GM18499 (cell line): ENCODE measurements around the gene AUTS2.

Experiments used
- ATAC-seq: cut with Tn5 transposase; IDR thresholded peaks from one replicate; pipeline ENCODE4 v1.9.1; 2021; ENCODE audit warnings: moderate number of reproducible peaks; ENCODE audit not compliant: insufficient read depth, unreplicated experiment

AUTS2 gene

DNA sequence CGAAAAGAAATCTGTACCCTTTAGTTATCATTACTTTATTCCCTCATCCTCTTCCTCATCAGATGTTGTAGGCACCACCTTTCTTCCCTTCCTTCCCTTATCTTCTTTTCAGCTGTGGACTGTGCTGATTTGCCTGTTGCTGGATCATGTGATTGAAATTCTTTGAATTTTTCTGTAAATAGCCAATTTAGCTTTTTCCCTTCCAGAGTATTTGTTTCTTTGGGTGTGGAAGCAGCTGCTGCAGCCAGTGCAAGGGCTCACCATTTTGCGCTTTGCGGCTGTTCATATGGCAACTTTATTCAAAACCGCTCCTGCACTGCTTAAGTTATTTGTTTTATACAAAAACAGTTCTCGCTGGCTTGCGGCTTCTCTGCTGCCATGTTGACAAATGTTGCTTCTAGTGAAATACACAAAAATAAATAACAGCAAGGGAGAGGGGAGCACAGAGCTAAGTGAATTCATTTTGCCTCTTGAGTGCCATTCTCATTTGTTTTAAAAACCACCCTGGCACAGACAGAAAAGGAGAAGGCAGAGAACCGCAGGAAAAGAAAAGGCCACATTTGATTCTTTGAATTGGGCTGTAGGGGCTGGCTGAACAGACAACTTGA is 151.2 kb downstream of the AUTS2 start:
- ATAC-seq = no peak

DNA sequence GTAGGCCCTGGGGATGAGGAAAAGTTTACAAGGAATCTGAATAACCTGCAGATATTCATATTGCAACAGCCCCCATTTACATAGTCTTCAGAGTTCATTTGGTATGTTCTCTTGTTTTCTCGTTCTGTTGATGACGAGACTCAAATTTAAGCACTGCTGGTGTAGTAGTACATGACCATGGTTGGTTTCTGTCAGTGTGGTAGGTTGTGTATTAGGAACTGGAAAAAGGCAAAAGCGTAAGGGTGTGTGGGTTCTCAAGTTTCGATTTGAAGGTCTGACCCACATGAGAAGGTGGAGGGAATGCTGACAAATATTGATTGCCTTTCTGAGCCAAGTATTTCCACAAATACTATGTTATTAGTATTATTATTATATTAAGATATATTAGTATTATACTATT is 151.7 kb downstream of the AUTS2 start:
- no peak for ATAC-seq

DNA sequence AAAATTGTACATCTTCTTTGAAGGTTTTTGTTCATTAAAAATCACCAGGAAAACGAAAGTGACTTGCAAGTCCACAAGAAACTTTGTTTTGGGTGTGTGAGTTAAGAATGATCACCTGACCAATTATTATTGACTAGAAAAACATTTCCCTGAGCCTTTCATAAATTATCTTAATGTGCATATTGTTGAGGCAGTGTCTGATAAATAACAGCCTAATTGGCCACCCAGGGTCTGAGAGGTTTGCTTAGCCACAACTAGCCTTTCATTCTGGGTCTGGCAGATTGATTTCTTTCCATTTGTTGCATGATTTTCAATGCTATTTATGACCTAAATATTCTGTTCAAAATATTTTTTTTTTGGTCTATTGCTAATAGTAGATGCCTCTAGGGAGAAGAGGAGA is 152.8 kb downstream of the AUTS2 start:
- no peak for ATAC-seq

DNA sequence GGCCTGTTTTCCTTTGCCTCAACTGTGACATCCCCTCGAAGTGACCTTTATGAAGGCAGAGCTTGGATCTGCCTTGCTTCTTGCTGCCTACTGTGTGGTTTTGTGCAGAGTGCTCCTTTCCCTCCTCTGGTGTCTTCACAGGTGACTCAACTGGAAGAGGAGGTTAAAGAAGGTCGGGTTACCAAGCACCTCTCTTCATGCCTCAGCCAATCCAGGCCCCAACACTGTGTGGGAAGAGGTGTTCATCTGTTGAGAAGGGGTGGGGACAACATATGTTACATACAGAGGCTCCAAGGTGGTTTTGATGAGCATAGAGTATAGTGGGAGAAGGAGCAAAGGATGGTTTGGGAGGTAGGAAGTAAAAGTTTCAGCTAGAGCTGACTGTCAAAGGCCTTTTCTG is 155.7 kb downstream of the AUTS2 start:
- no peak for ATAC-seq

DNA sequence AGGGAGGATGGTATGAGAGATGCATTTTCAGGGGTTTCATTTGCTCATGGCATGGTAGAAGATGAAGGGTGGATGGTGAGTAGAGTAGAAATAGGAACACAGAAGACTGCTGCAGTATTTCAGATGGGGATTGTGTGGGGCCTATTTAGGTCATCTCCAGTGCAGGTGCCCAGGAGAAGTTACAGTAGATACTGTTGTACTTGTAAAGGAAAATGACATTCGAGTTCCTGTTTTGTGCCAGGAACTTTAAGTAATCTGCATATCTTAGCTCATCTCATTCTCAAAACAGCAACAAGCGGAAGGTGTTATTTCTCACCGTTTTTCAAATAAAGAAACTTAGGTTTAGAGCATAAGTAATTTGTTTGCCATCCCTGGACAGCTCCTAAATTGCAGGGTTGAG is 156.2 kb downstream of the AUTS2 start:
- ATAC-seq = no peak

DNA sequence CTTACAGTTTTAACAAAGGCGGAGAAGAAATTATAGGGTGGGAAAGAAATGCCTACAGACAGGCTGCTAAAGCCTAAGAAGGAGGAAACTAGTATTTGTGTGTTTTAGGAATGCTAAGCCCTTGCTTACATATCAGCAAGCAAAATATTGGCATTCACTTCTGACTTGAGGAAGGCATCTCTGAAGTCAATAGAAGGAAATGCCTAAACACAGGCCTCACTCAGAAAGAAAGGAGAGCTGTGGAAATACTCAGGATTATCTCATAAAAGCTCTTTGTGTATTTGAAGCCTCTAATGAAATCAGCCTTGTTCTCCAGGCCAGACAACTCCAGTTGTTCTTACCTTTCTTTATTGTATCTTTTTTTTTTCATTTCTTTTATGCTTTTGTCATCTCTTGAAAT is 158.0 kb downstream of the AUTS2 start:
- no peak for ATAC-seq

DNA sequence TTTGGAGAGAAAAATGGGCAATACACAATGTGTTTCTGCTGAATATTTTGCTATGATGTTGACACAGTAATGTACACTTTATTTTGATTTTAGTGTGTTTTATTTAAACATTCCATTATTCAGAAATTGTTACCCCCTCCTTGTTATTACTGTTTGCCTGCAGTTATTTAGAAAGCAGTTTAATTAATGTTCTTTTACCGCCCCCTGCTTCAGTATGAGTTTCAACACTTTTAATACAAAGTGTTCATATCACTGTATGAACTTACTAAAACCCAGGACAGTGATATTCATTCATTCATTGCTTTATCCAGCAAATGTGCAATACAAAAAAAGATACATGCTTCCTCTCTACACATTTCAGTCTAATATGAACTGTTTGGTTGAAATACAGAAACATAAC is 159.3 kb downstream of the AUTS2 start:
- no peak for ATAC-seq

DNA sequence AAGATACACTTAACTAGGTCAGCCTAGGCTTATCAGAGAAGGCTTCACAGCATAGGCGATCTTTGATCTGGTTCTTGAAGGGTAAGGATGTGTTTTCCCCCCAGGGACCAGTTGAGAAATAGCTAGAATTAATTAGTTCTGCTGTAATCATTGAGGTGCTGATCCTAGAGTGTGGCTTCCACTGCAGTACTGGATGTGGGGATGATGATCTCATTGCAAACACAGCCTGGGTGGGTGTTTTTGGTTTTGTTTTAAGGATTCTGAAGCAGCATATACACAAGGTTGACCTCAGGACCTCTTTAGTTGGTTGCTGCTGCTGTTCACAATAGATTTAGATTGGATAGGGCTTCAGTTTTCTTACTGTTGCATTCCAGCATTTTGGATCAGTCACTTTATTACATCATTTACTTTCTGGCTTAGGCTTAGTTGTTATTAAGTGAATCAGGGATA is 159.7 kb downstream of the AUTS2 start:
- no peak for ATAC-seq

DNA sequence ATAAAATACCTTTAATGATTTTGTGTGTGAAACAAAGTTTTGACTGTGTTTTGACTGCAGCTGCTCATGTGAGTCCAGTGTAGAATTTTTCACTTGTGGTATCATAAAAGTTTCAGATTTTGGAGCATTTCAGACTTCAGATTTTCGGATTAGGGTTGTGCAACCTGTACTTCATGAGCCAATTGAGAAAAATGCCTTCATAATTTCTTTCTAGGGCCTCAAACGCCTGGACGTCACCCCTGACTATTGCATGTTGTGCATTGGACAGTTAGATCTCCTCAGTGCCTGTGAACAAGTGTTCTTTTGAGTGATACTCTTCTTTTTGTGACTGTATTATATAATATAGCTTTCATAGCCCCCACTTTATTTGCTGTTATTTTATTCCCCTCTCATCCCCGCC is 161.1 kb downstream of the AUTS2 start:
- no peak for ATAC-seq

DNA sequence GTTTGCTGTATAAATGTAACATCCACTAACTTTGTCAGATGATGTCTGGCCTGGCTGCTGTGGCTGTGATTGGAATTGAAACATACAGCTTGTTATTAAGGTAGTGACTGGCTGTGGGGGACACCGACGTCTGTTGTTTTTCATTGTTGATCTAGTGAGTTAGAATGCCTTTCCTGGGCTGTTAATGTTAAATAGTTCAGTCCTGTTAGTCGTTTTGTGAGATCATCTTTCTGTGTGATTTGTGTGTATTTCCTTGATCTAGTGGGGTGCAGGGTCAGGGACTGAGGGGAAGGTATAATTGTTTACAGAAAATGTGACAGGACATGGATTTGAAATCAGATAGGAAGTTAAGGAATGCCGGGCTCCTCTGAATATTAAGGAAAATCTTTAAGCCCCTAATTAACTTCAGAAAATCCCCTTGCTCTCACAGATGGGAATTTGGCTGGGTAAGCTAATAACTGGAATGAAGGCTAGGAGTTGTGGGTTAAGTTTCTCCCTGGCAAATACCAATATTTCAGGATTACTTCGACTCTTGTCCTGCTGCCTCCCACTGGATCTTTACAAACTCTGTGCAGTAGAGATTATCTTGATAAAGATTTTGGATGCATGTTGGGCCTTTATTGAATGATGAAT is 163.1 kb downstream of the AUTS2 start:
- ATAC-seq = no peak

DNA sequence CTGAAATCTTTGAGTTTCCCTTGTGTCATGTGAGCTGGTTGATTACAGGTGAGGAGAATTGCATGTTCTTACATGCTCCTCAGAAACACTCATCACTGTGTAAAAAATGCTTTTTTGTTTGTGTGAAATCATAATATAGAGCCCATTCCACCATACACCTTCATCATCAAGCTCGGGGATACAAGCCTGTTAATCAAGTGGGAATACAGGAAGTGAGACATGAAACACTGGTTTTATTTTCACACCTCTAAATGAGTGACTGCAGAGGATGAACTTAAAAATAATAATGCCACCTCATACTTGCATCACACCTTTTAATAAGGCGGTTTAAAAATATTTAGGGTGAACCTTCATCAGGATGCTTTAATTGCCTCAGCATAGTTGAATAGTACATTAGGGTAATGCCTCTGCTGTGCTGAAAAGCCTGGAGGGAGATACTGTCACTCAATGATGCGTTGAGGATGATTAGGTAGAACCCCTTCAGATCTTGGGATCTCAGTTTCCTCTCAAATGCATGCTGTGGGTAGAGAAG is 164.6 kb downstream of the AUTS2 start:
- ATAC-seq = no peak

DNA sequence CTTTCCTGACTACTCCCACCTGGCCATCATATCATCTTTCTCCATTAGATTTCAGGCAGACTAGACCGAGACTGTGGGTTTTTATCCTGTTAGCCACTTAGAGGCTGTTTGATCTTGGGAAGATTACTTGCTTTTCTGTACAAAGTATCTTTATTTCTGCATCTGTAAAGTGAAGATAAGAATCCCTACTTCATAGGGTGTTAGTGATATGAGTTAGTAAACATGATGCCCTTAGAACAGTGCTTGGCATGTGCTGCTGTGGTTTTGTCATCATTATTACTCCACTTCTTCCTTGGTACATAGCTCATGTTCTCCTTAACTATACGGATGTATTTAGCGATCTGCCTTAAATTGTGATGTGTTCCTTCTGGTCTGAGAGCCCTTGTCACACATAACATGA is 165.2 kb downstream of the AUTS2 start:
- no peak for ATAC-seq

DNA sequence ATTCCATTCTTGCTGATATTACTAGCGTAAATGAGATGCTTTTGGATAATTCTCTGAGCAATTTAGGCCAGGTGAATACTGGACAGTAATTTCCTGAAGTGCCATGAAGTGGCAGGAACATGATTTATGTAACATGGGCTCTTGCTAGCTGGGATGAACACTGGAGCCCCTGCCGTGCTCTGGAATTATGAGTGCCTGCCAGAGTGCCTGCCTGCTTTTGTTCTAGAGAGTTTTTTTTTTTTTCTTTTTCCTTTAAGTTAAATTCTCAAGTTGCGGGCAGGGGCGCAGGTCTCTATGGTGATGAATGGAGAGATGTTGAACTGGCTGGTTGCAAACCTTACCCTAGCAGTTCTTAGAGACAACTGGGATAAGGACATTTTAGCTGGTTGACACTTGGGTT is 165.9 kb downstream of the AUTS2 start:
- no peak for ATAC-seq

DNA sequence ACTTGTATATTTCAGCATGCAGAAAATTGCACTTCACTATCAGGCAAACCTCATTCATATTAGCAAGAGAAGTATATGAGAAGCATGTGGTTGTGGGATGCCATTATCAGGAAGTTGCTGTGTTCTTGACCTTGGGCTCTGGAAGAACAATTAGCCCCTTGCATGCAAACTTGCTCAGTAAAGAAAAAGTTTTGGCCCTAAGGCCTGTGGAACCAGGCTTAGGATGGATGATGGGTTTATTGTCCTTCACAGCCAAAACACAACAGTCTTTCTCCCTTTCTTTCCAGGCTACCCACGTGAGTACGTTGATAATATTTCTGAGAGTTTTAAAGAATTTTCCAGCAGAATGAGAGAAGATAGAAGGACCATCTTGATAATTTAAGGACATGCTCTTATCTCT is 166.4 kb downstream of the AUTS2 start:
- ATAC-seq = no peak

DNA sequence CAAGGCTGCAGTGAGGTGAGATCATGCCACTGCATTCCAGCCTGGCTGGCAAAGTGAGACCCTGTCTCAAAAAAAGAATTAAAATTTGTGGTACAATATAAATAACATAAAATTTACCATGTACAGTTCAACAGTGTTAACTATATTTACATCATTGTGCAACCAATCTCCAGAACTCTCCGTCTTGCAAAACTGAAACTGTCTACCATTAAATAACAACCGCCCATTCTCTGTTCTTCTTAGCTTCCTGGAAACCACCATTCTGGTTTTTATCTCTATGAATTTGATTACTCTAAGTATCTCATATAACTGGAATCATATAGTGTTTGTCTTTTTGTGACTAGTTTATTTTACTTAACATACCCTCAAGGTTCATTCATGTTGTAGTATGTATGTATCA is 167.6 kb downstream of the AUTS2 start:
- ATAC-seq = no peak

DNA sequence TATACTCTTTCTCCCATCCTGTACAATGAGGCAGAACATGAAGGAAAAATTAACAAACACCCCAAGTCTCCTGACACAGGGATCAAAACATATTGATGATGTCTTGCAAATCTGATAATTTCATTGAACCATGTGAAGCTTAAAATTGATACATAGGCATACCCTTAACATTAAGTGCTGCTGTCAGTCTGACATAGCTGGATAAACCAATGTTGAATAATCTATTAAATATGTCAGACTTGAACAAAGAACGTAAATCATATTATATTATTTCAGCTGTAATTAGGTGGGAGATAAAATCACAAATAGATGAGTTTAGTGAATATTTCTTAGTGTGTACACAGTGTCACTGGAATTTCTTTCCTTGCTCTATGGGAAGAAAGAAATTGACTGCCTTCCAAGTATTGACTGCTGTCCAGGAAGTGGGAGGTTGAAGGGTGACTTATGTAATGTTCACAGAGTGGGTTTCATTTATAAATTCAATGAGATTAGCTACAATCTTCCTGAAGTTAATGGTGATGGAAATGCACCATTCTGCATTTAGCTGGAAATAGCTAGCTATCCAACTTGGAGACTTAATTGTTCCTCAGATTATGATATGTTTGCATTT is 170.8 kb downstream of the AUTS2 start:
- ATAC-seq = no peak

DNA sequence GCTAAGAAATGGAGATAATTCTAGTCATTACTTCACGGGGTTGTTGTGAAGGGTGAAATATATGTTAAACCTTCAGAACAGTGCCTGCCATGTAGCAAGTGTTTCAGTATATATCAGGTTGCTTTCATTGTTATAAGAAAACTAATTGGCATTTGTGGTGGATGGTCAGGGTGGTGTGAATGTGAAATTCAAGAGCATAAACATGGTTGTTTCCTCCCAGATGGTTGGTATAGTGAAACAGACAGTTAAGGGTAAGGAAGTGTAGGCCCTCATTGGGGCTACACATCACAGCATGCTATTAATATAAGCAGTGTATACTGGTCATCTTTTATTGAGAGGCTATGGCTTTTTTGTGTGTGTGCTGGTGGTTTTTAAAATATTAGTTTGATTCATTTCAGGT is 171.6 kb downstream of the AUTS2 start:
- ATAC-seq = no peak

DNA sequence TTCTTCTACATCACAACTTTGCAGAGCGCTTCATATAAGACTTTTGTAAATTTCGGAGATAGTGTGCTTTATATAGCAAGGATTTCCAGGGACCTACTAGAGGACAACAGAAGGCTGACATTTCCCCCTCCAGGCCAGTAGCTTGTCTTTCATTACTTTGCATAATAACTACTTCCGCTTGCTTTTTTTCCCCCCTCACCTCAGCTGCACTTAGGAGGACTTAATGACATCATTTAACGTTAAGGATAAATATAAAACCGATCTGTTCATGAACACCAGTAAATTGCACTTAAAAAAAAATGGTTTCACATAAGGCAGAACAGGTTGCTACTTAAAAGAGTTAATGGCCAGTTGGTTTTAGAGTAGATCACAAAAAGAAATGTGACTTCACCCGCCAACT is 172.3 kb downstream of the AUTS2 start:
- no peak for ATAC-seq

DNA sequence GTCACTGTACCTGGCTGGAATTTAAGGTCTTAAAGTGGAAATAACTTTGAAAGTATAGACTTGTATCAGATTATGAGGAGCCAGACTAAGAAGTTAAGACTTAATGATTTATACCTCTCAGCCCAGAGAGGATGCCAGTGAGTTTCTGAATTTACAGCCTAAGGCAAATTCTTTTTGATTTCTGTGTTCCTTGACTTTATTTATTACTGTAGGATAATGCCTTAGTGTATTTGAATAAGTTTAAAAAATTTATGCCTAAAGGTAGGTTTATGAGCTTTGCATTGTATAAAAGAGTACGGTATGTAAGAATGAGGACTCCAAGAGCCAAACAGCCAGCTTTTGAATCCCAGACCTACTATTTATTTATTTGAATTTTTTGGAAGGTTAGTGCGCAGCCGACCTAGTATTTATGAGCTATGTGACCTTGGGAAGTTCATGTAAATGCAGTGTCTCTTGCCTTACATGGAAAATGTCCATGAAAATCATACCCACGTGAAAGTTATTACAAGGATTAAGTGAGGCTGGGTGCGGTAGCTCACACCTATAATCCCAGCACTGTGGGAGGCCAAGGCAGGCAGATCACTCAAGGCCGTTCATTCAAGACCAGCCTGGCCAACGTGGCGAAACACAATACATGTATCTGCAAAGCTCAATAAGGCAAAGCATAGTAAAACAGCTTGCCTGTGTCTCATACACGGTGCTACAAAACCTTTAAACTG is 174.6 kb downstream of the AUTS2 start:
- no peak for ATAC-seq

DNA sequence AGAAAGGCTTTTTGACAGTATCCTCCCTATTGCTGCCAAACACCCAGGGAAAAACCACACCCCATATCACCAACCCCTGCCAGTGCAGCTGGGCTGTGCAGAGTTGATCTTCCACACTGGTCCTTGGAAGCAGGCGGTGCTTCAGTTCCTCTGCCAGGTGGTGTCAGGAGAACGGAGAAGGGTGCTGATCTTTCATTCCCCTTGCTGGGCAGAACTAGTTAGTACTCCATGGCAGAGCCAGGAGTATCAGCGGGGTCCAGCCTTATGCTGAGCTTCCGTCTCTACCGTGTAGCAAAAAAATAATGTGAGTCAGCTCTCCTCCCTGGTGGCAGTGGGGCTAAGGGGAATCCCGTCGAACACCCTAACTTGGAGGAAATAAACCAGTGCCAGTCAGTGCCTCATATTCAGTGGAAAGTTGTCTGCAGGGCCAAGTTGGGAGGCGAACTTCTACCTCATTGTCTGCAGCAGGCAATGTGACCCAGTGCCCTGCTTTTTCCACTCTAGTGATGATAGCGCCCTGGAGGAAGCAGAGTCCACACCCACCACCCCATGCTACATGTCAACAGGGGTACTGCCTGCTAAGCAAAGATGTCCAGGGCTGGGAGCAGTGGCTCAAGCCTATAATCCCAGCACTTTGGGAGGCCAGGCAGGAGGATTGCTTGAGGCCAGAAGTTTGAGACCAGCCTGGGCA is 175.4 kb downstream of the AUTS2 start:
- no peak for ATAC-seq
